ENCODE measurements around the gene DPF1.
"Not testable (repeated sequence)": the region's sequence is repeated elsewhere in the genome, so short reads cannot be mapped to it uniquely, and the experiment has no call there.

Gene DPF1

DNA sequence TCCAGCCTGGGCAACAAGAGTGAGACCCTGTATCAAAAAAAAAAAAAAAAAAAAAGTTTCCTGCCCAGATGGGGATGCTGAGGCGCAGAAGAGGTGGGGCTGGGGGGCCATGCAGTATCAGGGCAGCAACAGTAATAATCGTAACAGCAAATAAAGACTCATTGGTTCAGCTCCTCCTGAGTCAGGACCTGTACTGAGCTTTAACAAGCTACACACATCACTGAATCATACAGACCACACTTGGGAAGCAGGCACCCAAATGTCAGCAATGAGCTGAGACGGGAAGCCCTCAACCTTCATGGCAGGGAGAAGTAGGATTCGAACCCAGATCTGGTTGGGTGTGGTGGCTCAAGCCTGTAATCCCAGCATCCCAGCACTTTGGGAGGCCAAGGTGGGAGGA lies 10.6 kb upstream of the DPF1 start:
- no peak for TF ChIP-seq POLR2A (IDR thresholded peaks at IDR 0.05; ENCODE audit: low read length)
- TF ChIP-seq GATA1 (IDR thresholded peaks at IDR 0.05; ENCODE audit: low read depth, low read length) = no peak
- DNase-seq = no peak

DNA sequence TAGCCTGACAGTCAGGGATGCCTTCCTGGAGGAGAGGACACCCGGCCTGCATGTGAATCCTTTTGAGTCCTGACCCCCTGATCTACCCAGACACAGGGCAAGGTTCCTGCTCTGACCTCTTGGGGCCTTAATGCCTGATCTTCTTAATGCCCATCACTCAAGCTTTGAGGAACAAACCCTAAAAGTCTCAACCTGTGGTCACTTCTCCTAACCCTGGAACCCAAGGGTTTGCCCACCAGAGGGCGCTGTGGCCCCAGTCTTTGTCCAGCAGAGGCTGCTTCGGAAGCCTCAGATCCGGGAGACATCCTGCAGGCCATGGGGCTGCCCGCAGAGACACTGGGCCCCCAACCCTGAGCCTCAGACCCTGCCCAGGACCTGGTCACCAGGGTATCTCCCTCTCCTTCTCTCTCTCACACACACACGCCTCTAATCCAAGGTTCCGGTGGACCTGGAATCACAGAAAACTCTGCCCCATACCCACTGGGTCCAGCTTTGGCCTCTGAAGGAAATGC lies 9.8 kb upstream of the DPF1 start:
- DNase-seq = peak; percentile 78 to 88
- TF ChIP-seq GATA1 (IDR thresholded peaks at IDR 0.05; ENCODE audit: low read depth, low read length) = no peak
- TF ChIP-seq POLR2A (IDR thresholded peaks at IDR 0.05; ENCODE audit: low read length) = no peak

- DNase-seq = no peak
- no peak for TF ChIP-seq POLR2A (IDR thresholded peaks at IDR 0.05; ENCODE audit: low read length)
- TF ChIP-seq GATA1 (IDR thresholded peaks at IDR 0.05; ENCODE audit: low read depth, low read length) = no peak
Measured at GRCh38 chr19:38231918-38232317, 7.9 kb upstream of the DPF1 start.

- DNase-seq = not testable (repeated sequence)
Measured at GRCh38 chr19:38230506-38231133, 6.6 kb upstream of the DPF1 start.

DNA sequence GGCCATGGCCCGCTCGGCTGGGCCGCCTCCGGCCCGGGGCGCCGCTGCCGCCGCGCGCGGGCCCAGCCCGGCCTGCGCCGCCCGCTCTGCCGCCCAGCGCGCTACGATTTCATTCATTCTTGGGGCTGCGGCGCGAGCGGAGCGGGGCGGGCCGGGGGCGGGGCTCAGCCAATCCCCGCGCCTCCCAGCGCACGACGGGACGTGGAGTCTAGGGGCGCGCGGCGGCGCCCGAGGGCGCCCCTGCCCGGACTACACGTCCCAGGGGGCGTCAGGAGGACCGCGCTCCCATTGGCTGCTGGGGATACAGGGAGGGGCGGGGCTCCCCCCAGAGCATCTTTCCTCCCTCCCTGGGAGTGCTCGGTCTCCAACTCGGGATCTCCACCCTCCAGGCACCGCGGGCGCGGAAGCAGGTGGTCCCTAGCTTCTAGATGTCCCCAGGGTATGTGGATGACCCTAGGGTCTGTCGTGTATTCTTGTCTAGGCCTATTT lies 5.6 kb upstream of the DPF1 start:
- DNase-seq = peak in 1 of 2 experiments; percentile 70
- no peak for TF ChIP-seq POLR2A (IDR thresholded peaks at IDR 0.05; ENCODE audit: low read length)
- TF ChIP-seq GATA1 (IDR thresholded peaks at IDR 0.05; ENCODE audit: low read depth, low read length) = no peak

GRCh38 chr19:38228491-38229439 lies 4.7 kb upstream of the DPF1 start:
- DNase-seq = no peak
- no peak for TF ChIP-seq GATA1 (IDR thresholded peaks at IDR 0.05; ENCODE audit: low read depth, low read length)
- TF ChIP-seq POLR2A (IDR thresholded peaks at IDR 0.05; ENCODE audit: low read length) = no peak

- no peak for TF ChIP-seq POLR2A (IDR thresholded peaks at IDR 0.05; ENCODE audit: low read length)
- TF ChIP-seq GATA1 (IDR thresholded peaks at IDR 0.05; ENCODE audit: low read depth, low read length) = no peak
- DNase-seq = no peak
Measured at GRCh38 chr19:38228005-38228377, 4.0 kb upstream of the DPF1 start.

- TF ChIP-seq POLR2A (IDR thresholded peaks at IDR 0.05; ENCODE audit: low read length) = no peak
- DNase-seq = no peak
Measured at GRCh38 chr19:38227287-38228004, 3.4 kb upstream of the DPF1 start.

DNA sequence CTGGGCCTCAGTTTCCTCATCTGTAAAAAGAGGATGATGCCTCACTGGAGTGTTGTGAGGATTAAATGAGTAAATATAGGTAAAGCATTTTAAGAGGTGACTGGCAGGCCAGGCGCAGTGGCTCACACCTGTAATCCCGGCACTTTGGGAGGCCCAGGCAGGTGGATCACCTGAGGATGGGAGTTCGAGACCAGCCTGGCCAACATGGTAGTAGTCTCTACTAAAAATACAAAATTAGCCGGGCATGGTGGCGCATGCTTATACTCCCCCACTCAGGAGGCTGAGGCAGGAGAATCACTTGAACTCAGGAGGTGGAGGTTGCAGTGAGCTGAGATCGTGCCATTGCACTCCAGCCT lies 819 bp upstream of the DPF1 start:
- DNase-seq = not testable (repeated sequence)

- TF ChIP-seq GATA1 (IDR thresholded peaks at IDR 0.05; ENCODE audit: low read depth, low read length) = no peak
- no peak for TF ChIP-seq POLR2A (IDR thresholded peaks at IDR 0.05; ENCODE audit: low read length)
Measured at GRCh38 chr19:38223617-38224013, 407 bp downstream of the DPF1 start.

DNA sequence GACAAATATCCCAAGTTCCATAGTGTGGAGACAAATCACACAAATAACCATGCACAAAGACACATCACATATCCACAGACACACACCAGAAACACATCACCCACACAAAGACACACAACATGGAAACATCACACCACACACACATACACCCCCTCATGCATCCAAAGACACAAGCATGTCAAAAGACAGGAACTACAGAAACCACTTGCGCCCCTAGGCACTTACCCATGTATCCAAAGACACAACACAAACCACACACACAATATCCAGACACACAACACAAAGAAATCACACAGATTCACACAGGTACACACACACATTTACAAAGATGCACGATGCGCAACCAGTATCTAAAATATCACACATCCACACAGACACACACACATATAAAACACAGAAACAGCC lies 901 bp downstream of the DPF1 start:
- TF ChIP-seq POLR2A (IDR thresholded peaks at IDR 0.05; ENCODE audit: low read length) (no peak), GATA1 (IDR thresholded peaks at IDR 0.05; ENCODE audit: low read depth, low read length) (no peak)
- DNase-seq = no peak

More at GRCh38 chr19:38223617-38224013, 407 bp downstream of the DPF1 start:
- no peak for DNase-seq

DNA sequence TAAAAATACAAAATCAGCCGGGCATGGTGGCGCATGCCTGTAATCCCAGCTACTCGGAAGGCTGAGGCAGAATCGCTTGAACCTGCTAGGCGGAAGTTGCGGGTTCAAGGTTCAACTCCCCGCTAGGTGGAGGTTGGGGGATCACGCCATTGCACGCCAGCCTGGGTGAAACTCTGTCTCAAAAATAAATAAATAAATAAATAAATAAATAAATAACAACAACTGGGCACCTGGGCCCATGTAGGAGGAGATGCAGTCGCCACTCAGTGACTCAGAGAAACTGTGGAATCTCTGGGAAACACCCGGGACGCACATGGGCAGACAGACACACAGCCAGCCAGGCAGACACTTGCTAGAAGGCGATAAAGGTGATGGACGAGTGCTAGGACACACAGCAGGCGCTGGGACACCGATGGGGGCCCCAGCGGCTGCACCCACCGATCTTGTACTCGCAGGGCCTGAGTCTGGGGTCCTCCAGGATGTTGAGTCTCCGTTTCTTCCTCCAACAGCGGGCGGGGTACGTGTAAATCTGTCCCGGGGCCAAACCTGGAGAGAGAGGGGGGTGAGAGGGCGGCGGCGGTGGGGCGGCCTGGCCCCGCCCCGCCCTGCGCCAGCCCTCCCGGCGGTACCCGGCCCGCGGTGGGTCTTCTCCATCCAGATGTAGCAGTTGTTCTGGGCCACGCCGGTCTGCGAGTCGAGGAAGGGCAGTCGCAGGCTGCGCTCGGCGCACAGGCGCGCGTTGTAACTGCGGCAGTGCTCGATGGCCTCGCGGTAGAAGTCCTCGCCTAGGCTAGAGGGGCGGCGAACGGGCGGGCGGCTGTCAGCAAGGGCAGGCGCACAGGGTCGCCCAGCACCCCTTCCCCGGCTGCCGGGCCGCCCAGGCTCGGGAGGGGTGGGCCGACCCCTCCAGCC lies 1.8 kb downstream of the DPF1 start:
- no peak for DNase-seq
- TF ChIP-seq POLR2A (IDR thresholded peaks at IDR 0.05; ENCODE audit: low read length) = no peak
- TF ChIP-seq GATA1 (IDR thresholded peaks at IDR 0.05; ENCODE audit: low read depth, low read length) = no peak

- DNase-seq = no peak
- no peak for TF ChIP-seq GATA1 (IDR thresholded peaks at IDR 0.05; ENCODE audit: low read depth, low read length)
- TF ChIP-seq POLR2A (IDR thresholded peaks at IDR 0.05; ENCODE audit: low read length) = no peak
Measured at GRCh38 chr19:38221421-38221820, 2.6 kb downstream of the DPF1 start.

Data from erythroblast (primary cell).